SKM-1 (cell line): ENCODE data around the gene CPN1.
"Not testable (repeated sequence)": the region's sequence is repeated elsewhere in the genome, so short reads cannot be mapped to it uniquely, and the experiment has no call there.

ENCODE experiments used
- DNase-seq: peaks from one replicate; lab custom pipeline; 2025; ENCODE audit not compliant: unreplicated experiment; lab: John Stamatoyannopoulos, UW

The CPN1 gene

DNA sequence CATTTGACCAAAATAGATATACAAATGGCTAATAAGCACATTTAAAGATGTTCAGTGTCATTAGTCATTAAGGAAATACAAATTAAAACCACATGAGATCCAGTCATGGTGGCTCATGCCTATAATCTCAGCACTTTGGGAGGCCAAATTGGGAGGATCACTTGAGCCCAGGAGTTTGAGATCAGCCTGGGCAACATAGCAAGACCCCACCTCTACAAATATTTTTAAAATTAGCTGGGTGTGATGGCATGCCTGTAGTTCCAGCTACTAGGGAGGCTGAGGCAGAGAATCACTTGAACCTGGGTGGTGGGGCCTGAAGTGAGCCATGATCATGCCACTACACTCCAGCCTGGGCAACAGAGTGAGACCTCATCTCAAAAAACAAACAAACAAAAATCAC, 607 bp upstream of the CPN1 start:
- DNase-seq, result not testable (repeated sequence)

DNA sequence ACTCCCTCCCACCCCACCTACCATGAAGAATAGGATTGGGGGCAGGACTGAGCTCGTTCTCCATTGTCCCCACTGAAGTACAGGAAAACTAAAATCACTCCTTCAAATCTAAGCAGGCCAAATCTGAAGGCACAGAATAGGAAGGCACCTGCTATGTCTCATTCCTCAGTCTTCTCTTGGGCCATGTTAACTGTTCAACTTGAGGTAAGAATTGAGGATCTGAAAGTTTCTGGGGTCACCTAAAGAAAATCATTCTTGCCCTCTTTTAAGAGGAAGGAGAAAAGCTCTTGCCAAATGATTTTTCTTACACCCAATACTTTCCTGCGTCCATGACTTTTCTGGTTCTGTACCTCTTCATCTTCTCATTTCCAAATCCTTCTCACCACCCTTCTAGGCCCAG, 4.9 kb downstream of the CPN1 start:
- DNase-seq, result no peak

- DNase-seq, result no peak
Observed at GRCh38 chr10:100075426-100076220, 6.0 kb downstream of the CPN1 start.

DNA sequence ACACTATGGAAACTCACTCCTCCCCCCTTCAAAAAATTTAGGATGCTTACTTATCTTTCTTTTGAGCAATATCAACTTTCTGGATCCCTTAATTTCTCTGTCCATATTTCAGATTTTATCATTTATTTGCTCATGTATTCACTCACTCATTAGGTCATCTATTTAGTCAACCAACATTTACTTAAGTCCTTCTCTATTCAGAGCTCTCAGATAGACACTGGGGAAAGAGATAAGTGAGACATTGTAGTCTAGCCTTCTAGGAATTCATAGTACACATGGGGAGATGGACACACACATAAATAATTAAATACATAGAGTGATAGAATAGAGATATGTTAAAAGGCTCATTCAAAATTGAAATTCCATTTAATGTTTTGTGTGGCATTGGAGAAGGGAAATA, 9.2 kb downstream of the CPN1 start:
- no peak for DNase-seq

DNA sequence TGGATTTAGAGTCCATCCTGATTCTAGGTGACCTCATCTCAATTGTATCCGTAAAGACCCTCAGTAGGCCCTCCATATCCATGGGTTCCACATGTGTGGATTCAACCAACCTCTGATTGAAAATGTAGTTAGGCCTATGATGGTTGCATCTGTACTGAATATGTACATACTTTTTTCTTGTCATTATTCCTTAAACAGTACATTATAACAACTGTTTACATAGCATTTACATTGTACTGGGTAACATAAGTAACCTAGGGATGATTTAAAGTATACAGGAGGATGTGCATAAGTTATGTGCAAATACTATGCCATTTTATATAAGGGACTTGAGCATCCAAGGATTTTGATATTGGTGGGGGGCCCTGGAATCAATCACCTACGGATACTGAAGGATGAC, 10.1 kb downstream of the CPN1 start:
- DNase-seq, result no peak

DNA sequence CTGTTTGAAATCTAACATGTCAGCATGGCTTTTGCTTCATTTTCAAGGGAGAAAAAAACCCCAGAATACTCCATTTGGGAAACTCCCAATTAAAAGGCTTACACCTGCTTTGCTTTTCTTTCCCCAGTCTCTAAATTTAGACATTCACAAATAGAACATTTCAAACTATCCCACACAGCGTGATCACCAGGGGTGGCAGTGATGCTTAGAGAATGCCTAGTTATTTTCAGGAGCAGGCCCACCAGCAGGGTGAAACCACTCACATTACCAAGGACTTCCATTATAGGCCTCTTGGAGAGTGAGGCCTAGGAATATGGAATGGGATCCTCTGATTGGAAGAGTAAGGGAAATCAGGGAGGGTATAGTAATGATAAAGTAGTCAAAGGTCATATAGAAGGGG, 14.2 kb downstream of the CPN1 start:
- no peak for DNase-seq

DNA sequence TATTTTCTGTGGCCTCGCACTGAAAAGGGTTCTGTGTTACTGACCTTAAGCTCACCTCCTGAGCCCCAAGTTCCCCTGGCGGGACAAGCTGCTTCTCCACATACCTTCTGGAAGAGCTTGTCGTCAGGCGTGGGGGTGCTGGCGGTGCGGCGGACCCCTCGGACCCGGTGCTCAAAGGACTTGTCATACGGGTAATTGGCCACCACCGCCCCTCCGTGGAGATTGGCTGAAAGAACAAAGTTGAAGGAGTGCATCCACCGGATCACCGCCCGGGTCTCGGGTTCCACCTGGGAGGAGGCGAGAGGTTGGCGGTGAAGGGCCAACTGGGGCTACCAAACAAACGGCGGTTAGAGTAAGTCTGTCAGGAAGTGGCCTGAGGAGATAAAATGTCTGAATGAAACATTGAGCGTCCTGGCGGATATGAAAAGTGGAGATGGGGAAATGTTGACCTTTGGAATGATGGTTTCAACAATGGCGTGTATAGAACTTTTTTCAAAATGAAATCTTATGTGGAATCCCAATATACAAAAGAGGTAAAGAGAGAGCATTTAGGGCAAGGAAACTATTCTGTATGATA, 16.5 kb downstream of the CPN1 start:
- DNase-seq, result no peak

DNA sequence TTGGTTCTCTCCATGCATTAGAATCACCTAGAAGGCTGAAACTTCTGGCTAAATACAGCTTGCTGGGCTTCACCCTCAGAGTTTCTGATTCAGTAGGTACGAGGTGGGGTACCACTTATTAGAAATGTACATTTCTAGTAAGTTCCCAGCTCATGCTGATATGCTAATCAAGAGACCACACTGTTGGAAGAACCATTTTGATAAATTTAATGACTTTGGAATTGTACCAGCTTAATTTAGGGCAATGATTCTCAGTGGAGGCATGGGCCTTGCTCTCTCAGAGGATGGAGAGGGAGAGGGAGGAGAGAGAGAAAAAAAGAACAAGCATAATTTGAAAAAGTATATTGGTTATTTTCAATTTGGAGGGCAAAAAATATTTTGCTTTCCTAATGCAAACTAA, 20.3 kb downstream of the CPN1 start:
- DNase-seq, result no peak

DNA sequence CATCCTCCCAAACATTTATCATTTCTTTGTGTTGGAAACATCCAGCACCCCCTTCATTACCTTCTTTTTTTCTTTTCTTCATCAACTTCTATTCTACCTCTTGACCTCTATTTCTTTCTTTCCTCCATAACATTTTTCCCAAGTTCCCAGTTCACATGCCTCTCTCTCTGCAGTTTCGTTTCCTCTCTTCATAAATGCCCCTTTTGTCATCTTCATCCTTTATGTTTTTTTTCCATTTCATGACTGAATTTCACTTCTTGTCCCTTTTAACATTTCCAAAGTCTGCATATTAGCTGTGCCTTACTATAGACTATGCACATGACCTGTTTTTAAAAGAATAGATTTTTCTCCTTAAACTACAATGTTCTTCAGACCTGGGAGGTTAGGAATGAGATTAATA, 23.7 kb downstream of the CPN1 start:
- DNase-seq, result no peak

GRCh38 chr10:100053686-100054460, 27.8 kb downstream of the CPN1 start:
- DNase-seq, result no peak

DNA sequence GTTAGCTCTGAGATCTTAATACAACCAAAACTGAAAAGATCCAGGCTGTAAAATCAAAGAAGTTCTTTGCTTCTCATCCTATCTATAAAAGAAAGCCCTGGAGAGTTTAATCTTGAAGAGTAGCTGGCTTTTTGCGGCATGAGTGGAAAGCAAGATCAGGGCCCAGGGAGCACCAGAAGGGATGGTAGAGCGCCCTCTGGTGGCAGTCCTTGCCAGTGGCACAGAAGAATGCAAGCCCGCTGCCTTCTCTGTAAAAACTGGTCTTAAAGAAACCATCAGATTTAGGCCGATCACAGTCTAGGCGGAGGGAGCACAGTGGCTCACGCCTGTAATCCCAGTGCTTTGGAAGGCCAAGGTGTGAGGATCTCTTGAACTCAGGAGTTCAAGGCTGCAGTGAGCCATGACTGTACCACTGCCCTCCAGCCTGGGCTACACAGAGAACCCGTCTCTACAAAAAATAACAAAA, 35.6 kb downstream of the CPN1 start:
- peak; percentile 48 for DNase-seq

GRCh38 chr10:100045592-100045991, 36.1 kb downstream of the CPN1 start:
- DNase-seq, result no peak

DNA sequence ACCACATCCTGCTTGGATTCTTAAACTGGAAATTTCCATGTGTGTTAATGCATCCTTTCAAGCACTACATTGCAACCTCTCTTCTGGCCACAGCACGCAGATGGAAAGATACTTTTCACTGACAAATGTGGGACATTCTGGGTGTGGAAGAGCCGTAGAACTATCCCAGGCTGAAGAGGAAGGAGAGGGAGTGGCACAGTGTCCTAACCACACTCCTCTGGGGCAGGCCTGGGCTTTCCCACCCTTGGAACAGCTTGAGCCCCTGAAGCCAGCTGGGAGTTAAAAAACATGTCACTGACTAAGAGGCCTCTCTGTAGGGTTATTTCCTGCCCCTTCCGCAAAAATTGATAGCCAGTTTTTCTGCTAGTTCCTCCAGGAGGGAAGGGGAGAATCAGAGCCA, 37.9 kb downstream of the CPN1 start:
- DNase-seq, result no peak

- DNase-seq, result no peak
Observed at GRCh38 chr10:100043344-100043743, 38.3 kb downstream of the CPN1 start.

GRCh38 chr10:100041306-100042002, 40.2 kb downstream of the CPN1 start:
- DNase-seq, result no peak

GRCh38 chr10:100038561-100039071, 43.1 kb downstream of the CPN1 start:
- no peak for DNase-seq

- DNase-seq, result no peak
Observed at GRCh38 chr10:100037758-100038315, 43.8 kb downstream of the CPN1 start.

DNA sequence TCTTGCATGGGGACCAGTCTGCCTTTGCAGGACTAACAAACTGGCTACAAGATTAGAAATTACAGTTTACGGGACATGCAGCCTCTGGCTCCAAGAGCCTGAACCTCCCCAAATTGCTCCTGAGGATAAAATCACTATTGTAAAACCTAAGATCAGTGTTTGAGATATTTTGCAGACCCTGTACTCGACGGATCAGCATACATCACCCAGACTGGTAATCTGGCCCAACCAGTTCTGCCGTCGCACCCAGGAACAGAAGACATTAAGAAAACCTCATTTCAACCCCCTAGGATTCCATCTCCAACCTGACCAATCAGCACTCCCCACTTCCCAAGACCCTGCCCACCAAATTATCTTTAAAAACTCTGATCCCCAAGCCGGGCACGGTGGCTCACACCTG, 44.8 kb downstream of the CPN1 start:
- DNase-seq, result no peak

DNA sequence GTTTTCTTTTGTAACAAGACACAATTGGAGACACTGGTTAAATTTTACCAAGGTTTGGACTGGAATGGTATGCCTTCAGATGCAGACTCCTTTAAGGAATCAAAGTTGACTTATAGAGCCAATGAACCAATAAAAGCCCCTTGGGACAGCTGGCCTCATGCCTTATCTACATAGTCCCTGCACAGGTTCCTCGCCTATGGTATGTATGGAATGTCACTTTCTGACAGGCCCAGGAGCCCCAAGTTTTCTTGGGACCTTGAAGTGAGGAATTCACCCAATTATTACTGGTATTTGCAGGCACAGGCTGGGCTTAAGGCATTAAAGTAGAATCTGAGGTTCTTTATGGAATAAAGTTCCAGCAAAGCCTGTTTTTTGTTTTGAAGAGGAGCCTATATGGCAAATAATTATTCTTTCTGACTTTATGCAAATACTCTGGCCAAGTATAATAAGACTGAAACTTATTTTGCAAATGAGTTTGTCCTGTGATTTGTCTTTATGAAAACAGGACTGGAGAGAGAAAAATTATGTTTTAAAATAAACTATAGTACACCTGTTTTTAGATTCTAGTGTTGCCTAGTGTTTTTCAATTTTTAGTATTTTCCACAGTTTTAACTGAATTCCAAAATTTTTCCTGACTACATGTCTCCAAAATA, 47.8 kb downstream of the CPN1 start:
- no peak for DNase-seq

DNA sequence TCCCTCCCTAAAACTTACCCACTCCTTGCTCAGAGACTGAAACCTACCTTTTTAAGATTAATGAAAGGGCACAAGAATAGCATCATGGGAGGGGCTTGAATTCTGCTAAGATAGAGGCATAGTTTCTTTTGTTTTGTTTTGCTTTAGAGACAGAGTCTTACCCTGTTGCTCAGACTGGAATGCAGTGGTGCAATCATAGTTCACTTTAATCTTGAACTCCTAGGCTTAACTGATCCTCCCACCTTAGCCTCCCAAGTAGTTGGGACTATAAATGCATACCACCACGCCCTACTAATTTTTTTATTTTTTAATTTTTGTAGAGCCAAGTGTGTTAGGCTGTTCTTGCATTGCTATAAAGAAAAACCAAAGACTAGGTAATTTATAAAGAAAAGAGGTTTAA, 54.3 kb downstream of the CPN1 start:
- DNase-seq, result no peak
